Esophagus mucosa (tissue), 1 donor: ENCODE data around the gene CFAP54. TPM values are rescaled to one million over a fixed set of nuclear protein-coding genes. Genes with fewer than 3 reads are reported as not detected.
A peak's percentile ranks its signal among the peaks of the same experiment; 100 is the strongest.

Experiments used
- ATAC-seq: fragments of 200-7000 bp; cut with Tn5 transposase; one replicate; pipeline ENCODE4 v1.9.1; 2020
- total RNA-seq: library from RNA; stranded (reverse); gene quantifications from one replicate; pipeline ENCODE4 v1.2.4, GENCODE V29; 2023
- donor health status: DM: yes; HTN: yes; CAD: no.

Gene CFAP54
- total RNA-seq, 1 donor from 2014 or later: 0.28 TPM

- ATAC-seq: no peak
These were observed 262.8 kb downstream of the CFAP54 start for GRCh38 chr12:96752211-96752610.

GRCh38 chr12:96766232-96766631, 276.9 kb downstream of the CFAP54 start:
- no peak for ATAC-seq

DNA sequence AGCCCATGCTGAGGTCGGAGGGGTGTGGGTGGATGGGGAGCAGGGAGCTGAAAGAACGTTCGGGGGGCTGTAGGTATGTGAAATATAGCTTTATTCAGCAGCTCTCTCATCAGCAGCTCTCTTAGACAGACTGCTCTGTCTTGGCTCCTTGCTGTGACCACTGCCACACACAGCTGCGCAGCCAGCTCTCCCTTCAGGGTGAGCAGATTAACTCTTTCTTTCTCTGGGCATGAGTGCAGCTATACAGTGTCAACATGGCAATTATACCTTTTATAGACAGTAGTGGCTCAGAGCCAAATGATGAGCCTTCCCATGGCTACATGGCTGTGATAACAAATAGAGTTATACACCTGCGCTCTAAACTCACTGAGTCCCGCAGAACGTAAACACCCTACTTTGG, 280.0 kb downstream of the CFAP54 start:
- no peak for ATAC-seq

- no peak for ATAC-seq
These were observed 281.1 kb downstream of the CFAP54 start for GRCh38 chr12:96770219-96771102.

DNA sequence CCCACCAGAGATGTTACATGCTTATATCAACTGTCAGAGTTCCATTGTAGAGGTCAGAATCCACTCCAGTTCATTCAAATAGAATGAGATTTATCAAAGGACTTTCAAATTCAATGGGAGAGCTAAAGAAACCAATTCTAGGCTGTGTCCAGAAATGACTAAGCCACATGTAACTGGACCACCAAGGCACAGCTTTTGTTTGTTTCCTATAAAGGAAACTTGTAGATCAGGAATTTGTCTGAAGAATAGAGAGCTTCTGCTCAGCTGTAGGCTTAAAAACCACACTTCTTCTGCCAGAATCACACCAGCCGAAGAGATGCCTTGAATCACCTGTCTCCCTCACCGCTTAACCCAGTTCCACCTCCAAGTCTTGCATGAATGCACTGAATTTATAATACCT, 283.7 kb downstream of the CFAP54 start:
- ATAC-seq: no peak

DNA sequence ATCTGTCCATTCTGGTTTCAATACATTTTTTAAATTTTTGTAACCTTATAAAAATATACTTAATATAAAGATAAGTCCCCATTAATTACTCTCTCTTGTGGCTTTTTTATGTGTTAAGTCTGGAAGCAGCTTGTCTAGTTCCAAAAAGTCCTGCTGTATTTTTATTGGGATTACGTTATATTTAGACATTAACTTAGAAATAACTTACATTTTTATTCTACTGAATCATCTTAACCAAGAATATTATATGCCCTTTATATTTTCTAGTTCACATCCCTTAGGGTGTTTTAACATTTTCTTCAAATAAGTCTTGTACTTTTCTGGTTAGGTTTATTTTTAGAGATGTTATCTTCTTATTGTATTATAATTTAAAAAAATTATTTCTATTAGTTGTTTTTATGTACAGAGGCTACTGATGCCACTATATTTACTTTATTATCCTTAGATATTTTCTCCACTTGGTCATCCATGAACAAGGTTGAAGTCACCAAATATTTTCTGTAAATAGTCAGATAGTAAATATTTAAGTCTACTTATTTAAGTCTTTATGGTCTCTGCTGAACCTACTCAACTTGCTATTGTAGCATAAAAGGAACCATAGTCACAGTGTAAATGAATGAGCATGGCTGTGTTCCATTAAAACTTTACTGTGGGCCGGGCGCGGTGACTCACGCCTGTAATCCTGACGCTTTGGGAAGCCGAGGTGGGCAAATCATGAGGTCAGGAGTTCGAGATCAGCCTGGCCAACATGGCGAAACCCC, 285.3 kb downstream of the CFAP54 start:
- ATAC-seq: no peak

- no peak for ATAC-seq
These were observed 287.5 kb downstream of the CFAP54 start for GRCh38 chr12:96776908-96777307.

- ATAC-seq: no peak
These were observed 291.0 kb downstream of the CFAP54 start for GRCh38 chr12:96780330-96780729.

- no peak for ATAC-seq
These were observed 297.4 kb downstream of the CFAP54 start for GRCh38 chr12:96786791-96787190.

DNA sequence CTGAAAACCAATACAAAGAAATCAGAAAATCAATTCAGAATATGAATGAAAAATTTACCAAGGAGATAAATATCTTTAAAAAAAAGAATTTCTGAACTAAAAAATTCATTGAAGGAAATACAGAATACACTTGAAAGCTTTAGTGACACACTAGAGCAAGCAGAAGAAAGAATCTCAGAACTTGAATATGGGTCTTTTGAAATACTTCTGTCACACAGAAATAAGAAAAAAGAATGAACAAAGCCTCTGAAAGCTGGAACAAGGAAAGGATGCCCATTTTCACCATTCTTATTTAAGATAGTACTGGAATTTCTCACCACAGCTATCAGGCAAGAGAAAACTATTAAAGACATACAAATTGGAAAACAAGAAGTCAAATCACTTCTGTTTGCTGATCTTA, 314.6 kb downstream of the CFAP54 start:
- no peak for ATAC-seq

DNA sequence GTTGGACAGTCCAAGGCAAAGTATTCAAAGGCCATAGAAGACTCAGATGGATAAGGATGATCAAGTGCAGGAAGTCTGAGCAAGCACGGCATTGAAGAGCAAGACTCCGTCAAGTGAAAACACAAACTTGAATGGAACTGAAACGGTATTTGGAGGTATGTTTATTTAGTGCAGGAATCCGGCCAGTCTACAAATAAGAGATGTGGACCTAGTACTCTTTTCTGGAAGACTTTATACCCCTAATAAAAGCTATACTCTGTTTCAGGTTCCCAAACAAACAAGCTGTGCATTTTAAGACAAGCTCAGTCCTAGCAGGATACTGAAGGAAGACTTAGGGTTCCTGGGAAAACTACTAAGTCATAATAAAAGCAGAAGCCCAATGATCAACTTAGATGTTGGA, 316.9 kb downstream of the CFAP54 start:
- ATAC-seq: no peak

- ATAC-seq: no peak
These were observed 318.4 kb downstream of the CFAP54 start for GRCh38 chr12:96807741-96808140.

DNA sequence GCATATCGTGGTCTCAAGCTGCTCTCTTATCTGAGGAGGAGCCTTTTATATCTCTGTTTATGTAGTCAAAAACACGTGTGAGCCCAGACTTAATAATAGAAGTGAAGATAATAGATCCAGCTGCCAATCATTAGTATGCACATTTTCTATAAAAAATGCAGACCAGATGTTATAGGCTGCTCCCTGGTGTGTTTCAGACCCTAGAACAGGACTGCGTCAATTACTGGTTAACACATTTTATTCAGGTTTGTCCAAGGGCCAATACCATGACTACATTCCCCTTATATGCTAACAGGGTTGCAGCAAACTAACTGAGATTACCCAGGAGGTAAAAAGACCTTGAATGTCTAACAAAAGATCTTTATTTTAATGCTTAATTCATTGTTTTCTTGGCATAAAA, 319.2 kb downstream of the CFAP54 start:
- no peak for ATAC-seq

DNA sequence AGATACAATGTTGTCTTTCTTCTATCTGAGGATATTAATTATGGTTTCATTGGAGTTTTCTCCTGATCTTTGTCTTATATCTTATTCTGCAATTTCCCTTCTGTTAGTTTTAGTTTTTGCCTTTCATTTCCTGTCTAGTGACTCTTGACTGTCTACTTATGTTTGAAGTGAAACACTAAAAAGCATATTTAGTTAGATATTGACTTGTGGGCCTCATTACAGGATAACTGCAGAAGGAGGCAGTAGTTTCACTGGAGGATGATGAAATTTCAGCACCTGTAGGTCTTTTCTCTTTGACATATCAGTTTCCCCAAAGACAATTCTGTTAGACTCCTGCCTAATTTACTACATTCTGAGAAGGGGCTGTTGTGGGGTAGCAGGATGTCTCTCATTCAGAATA, 320.1 kb downstream of the CFAP54 start:
- no peak for ATAC-seq

GRCh38 chr12:96810057-96810456, 320.7 kb downstream of the CFAP54 start:
- ATAC-seq: no peak

DNA sequence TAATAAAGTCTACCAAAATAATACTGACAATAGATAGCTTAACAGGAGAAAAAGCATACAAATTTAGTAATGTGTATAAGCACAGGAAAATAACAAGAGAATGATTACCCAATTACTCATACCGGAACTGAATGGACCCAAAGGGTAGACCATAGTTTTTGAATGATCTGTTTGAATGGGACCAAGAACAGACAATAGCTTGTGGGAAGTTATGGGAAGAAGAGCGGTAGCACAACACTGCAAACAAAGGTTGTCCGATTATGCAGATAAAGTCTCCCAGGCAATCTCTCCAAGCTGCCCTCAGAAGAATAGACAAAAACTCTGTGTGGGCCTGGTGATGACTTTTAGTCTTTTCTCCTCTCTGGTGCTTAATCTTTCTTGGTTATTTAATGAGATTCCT, 321.1 kb downstream of the CFAP54 start:
- no peak for ATAC-seq

- ATAC-seq: peak; percentile 85
These were observed 321.7 kb downstream of the CFAP54 start for GRCh38 chr12:96811083-96811482.

- ATAC-seq: no peak
These were observed 322.8 kb downstream of the CFAP54 start for GRCh38 chr12:96812153-96812552.

GRCh38 chr12:96814200-96814599, 324.8 kb downstream of the CFAP54 start:
- no peak for ATAC-seq

- no peak for ATAC-seq
These were observed 332.2 kb downstream of the CFAP54 start for GRCh38 chr12:96821592-96821991.

- ATAC-seq: no peak
These were observed 333.3 kb downstream of the CFAP54 start for GRCh38 chr12:96822641-96823040.

DNA sequence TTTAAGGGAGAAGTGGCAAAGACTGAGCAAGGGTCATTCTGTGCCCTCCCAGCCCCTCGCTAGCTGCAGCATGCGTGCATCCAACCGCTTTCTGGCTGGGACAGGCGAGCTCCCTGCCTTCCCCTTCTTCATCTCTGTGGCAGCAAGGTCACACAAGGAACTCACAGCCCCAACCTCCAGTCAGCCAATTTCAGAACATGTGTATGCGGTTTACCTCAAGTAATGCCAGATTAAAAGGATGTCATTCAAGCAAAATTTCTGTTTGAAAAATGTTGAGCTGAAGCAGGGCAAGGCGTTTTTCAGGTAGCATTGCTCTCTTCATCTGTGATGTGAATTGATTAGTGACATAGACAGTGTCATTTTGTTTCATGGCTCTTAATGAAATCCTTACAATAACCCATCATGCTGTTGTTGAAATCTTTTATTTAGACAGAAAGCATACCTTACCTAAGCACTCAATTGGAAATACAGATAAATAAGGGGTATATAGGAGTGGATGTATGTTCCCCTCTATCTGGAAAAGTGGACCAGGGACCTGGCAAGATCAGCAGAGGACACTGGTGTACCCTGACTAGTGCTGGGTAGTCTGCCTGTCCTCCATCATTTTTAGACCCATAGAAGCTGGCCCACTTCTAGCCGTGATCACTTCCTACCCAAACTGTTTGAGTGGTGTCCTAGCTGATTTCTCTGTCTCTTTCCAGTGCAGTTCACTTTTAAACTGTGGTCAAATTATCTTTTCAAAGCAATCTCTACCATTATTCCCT, 334.9 kb downstream of the CFAP54 start:
- ATAC-seq: no peak

- ATAC-seq: no peak
These were observed 335.5 kb downstream of the CFAP54 start for GRCh38 chr12:96824838-96825236.
